ENCODE results near the gene RPL6.
"Not testable (repeated sequence)": the region's sequence is repeated elsewhere in the genome, so short reads cannot be mapped to it uniquely, and the experiment has no call there.

Gene RPL6

DNA sequence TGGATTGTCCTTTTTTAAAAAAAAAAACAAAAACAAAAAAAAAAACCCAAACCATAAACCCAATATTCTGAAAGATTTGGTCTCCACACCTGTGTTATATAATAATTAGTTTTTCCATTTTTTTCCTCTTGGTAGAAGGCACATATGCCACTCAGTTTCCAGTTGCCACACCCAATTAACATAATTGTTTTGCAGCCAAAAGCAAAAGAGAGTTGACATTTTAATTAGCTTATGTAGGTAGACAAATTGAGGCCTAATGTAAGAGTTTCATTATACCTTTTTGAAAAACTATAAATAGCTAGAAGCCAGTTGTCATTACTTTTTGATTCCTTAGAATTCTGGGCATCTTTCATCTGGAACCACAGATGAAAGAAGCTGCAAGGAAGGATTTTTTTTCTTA lies 30.4 kb upstream of the RPL6 start:
- no peak for DNase-seq (ENCODE audit: low spot score)
- Histone ChIP-seq H3K4me3 (ENCODE audit: severe bottlenecking) (no peak overlapping the region), H3K27ac (ENCODE audit: poor library complexity, severe bottlenecking) (no peak overlapping the region), H3K36me3 (ENCODE audit: low read depth) (0 out of 2 replicates have a peak, but pooled peaks cover 3% of the 10 kb centered on the region), H3K9me3 (ENCODE audit: severe bottlenecking) (peaks cover 2% of the 10 kb centered on the region), H3K4me1 (ENCODE audit: insufficient read depth, poor library complexity, severe bottlenecking) (no peaks in the 10 kb centered on the region), H3K27me3 (ENCODE audit: insufficient read depth, poor library complexity, severe bottlenecking) (no peaks in the 10 kb centered on the region)
- no peak for ATAC-seq (ENCODE audit: low read depth)
- TF ChIP-seq CTCF (IDR thresholded peaks at IDR 0.05; ENCODE audit: poor library complexity, severe bottlenecking): no peak

DNA sequence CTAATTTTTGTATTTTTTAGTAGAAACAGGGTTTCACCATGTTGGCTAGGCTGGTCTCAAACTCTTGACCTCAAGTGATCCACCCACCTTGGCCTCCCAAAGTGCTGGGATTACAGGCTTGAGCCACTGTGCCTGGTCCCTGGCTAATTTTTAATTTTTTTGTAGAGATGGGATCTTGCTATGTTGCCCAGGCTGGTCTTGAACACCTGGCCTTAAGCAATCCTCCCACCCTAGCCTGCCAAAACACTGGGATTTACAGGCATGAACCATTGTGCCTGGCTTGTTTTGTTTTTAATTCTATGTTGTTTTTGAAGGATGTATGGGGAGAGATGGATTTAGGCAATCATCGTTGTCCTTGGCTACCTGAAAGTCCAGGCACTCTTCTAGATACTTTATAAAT lies 29.2 kb upstream of the RPL6 start:
- not testable (repeated sequence) for H3K9me3 ChIP-seq (ENCODE audit: severe bottlenecking); H3K4me3 ChIP-seq (ENCODE audit: severe bottlenecking); H3K36me3 ChIP-seq (ENCODE audit: low read depth); DNase-seq (ENCODE audit: low spot score); H3K4me1 ChIP-seq (ENCODE audit: insufficient read depth, poor library complexity, severe bottlenecking); H3K27me3 ChIP-seq (ENCODE audit: insufficient read depth, poor library complexity, severe bottlenecking); H3K27ac ChIP-seq (ENCODE audit: poor library complexity, severe bottlenecking); ATAC-seq (ENCODE audit: low read depth)

GRCh38 chr12:112433551-112433950 lies 24.1 kb upstream of the RPL6 start:
- DNase-seq (ENCODE audit: low spot score) (no peak), ATAC-seq (ENCODE audit: low read depth) (no peak)
- Histone ChIP-seq H3K27me3 (ENCODE audit: insufficient read depth, poor library complexity, severe bottlenecking) (no peaks in the 10 kb centered on the region), H3K36me3 (ENCODE audit: low read depth) (peaks cover 24% of the 10 kb centered on the region), H3K9me3 (ENCODE audit: severe bottlenecking) (peaks cover 2% of the 10 kb centered on the region), H3K4me1 (ENCODE audit: insufficient read depth, poor library complexity, severe bottlenecking) (no peaks in the 10 kb centered on the region), H3K4me3 (ENCODE audit: severe bottlenecking) (no peak overlapping the region), H3K27ac (ENCODE audit: poor library complexity, severe bottlenecking) (no peak overlapping the region)
- no peak for TF ChIP-seq CTCF (IDR thresholded peaks at IDR 0.05; ENCODE audit: poor library complexity, severe bottlenecking)

DNA sequence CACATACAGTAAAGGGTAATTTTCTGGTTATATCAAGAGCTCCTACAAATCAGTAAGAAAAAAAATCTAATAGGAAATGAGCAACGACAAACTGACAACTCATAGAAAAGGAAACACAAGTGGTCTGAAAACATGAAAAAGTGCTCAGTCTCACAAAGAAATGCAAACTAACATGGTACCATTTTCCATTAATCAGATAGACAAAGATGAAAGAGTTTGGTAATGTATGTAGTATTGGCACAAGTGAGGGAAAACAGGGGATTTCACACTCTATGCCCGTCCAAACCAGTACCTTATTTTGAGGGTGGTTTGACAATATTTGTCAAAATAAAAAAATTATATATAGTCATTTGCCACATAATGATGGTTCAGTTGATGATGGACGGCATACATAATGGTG lies 22.6 kb upstream of the RPL6 start:
- no peak for TF ChIP-seq CTCF (IDR thresholded peaks at IDR 0.05; ENCODE audit: poor library complexity, severe bottlenecking)
- H3K4me1 ChIP-seq (ENCODE audit: insufficient read depth, poor library complexity, severe bottlenecking): no peaks in the 10 kb centered on the region
- peaks cover 24% of the 10 kb centered on the region for H3K36me3 ChIP-seq (ENCODE audit: low read depth)
- no peak overlapping the region for H3K4me3 ChIP-seq (ENCODE audit: severe bottlenecking)
- H3K9me3 ChIP-seq (ENCODE audit: severe bottlenecking): peaks cover 2% of the 10 kb centered on the region
- ATAC-seq (ENCODE audit: low read depth): no peak
- no peak overlapping the region for H3K27ac ChIP-seq (ENCODE audit: poor library complexity, severe bottlenecking)
- H3K27me3 ChIP-seq (ENCODE audit: insufficient read depth, poor library complexity, severe bottlenecking): no peaks in the 10 kb centered on the region
- DNase-seq (ENCODE audit: low spot score): no peak

- DNase-seq (ENCODE audit: low spot score) (no peak), ATAC-seq (ENCODE audit: low read depth) (no peak)
- no peak for TF ChIP-seq CTCF (IDR thresholded peaks at IDR 0.05; ENCODE audit: poor library complexity, severe bottlenecking)
- H3K9me3 ChIP-seq (ENCODE audit: severe bottlenecking): no peaks in the 10 kb centered on the region
- H3K4me3 ChIP-seq (ENCODE audit: severe bottlenecking): no peak overlapping the region
- peaks cover 28% of the 10 kb centered on the region for H3K36me3 ChIP-seq (ENCODE audit: low read depth)
- H3K4me1 ChIP-seq (ENCODE audit: insufficient read depth, poor library complexity, severe bottlenecking): no peaks in the 10 kb centered on the region
- no peaks in the 10 kb centered on the region for H3K27me3 ChIP-seq (ENCODE audit: insufficient read depth, poor library complexity, severe bottlenecking)
- H3K27ac ChIP-seq (ENCODE audit: poor library complexity, severe bottlenecking): no peak overlapping the region
Measured at GRCh38 chr12:112430929-112431328, 21.5 kb upstream of the RPL6 start.

Data from RWPE2 (cell line).